SU-DHL-6 (cell line): Measurements from ENCODE around the gene PTMS.

Source experiments
- H2AFZ ChIP-seq: fragments of 200-600 bp; sonication (generic); 2 replicates; pipeline ENCODE4 v1.6.1; 2014; ENCODE audit warnings: low read depth, mild to moderate bottlenecking, moderate library complexity, mixed read lengths, antibody characterized with exemption, low read length; ENCODE audit not compliant: severe bottlenecking
- H3F3A ChIP-seq: fragments of 200-600 bp; shearing (Covaris generic); 2 replicates; pipeline ENCODE4 v1.6.0; 2016; ENCODE audit warnings: antibody characterized with exemption, mild to moderate bottlenecking; ENCODE audit not compliant: insufficient read depth
- H3K27ac ChIP-seq: fragments of 200-600 bp; sonication (generic); 2 replicates; pipeline ENCODE4 v1.5.1; 2016; ENCODE audit warnings: low read depth, mild to moderate bottlenecking, low read length, moderate library complexity, mixed read lengths
- H3K27me3 ChIP-seq: fragments of 200-600 bp; sonication (generic), shearing (Covaris generic); 2 replicates; pipeline ENCODE4 v1.6.0; 2014; ENCODE audit warnings: mild to moderate bottlenecking, low read length
- H3K36me3 ChIP-seq: fragments of 200-600 bp; sonication (generic); 2 replicates; pipeline ENCODE4 v1.6.1; 2014; ENCODE audit warnings: mild to moderate bottlenecking, low read length, mixed read lengths
- H3K4me2 ChIP-seq: fragments of 300-600, 200-600 bp; shearing (Covaris generic), sonication (generic); 2 replicates; pipeline ENCODE4 v1.6.0; 2014; ENCODE audit warnings: low read length, low read depth, mild to moderate bottlenecking; ENCODE audit not compliant: poor library complexity, severe bottlenecking
- H3K4me3 ChIP-seq: fragments of 200-600 bp; sonication (generic); 2 replicates; pipeline ENCODE4 v1.5.1; 2014; ENCODE audit warnings: antibody characterized with exemption, low read length, mild to moderate bottlenecking, mixed read lengths; ENCODE audit not compliant: insufficient read depth, poor library complexity, severe bottlenecking
- H3K79me2 ChIP-seq: fragments of 200-600 bp; sonication (generic); 2 replicates; pipeline ENCODE4 v1.6.1; 2014; ENCODE audit warnings: mild to moderate bottlenecking, low read length, moderate library complexity; ENCODE audit not compliant: insufficient read depth
- H3K9ac ChIP-seq: fragments of 200-600 bp; sonication (generic); 2 replicates; pipeline ENCODE4 v1.7.0; 2014; ENCODE audit warnings: mild to moderate bottlenecking, low read length
- H3K9me2 ChIP-seq: fragments of 200-600 bp; sonication (generic); replicated peaks from 2 replicates; pipeline ENCODE4 v1.6.1; 2014; ENCODE audit warnings: low read length; ENCODE audit not compliant: insufficient read depth
- H3K9me3 ChIP-seq: fragments of 200-600 bp; sonication (generic); 2 replicates; pipeline ENCODE4 v1.6.1; 2014; ENCODE audit warnings: low read length, mixed read lengths; ENCODE audit not compliant: insufficient read depth
- H4K20me1 ChIP-seq: fragments of 200-600 bp; sonication (generic); 2 replicates; pipeline ENCODE4 v1.6.1; 2014; ENCODE audit warnings: low read depth, mild to moderate bottlenecking, antibody characterized with exemption, low read length, moderate library complexity, mixed read lengths
- EZH2phosphoT487 ChIP-seq: fragments of 200-600 bp; sonication (generic), shearing (Covaris generic); conservative IDR thresholded peaks from 2 replicates; pipeline ENCODE4 v1.6.1; 2018; ENCODE audit warnings: mild to moderate bottlenecking, antibody characterized with exemption, low read length, moderate library complexity, mixed read lengths
- TF ChIP-seq, protein P1 (sequence below): fragments of 200-600 bp; sonication (generic); IDR thresholded peaks from one replicate; pipeline ENCODE4 v1.5.1; 2017; ENCODE audit warnings: antibody characterized with exemption, mild to moderate bottlenecking, low read length, moderate library complexity; ENCODE audit not compliant: insufficient read depth, poor library complexity, severe bottlenecking

The PTMS gene

DNA sequence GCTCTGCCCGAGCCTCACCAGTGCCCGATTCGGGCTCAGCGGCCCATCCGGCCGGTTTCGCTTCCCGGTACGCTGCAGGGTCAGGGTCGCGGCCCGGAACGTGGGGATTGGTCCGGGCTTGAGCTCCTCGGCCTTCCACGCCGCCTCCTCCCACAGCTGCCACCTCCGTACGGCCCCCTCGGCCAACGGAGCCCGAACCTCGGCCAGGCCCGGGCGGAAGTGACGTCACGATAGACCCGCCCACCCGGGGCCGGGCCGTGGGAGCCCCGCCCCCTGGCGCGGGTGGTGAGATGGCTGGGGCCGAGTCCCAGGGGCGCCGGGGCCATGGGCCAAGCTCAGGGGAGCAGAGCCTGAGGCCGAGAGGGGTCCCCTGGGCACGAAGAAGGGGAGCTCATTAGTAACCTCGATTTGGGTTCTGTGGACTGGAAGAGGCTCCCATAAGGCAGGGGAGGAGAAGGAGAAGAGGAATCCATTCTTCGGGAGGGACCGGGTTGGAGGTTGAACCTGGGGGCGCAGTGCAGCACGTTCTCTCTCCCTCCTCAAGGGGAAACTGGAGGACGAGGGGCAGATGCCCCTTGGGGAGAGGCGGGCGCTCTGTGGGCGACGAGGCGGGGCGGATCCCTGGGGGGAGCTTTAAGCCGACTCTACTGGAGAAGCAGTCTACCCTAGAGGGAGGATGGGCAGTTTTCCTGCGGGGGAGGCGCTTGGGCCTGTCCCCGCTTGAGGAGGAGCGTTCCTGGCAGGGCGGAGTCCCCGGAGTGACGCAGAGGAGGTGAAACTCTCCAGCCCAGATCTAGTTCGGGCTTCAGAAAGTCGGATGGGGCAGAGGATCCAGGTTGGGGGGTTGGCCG, 13.0 kb upstream of the PTMS start, which contains the start of gene MLF2:
TSS of gene MLF2 (minus strand) at position 221 of the 851 bp plus-strand sequence. CDS start 807 bp downstream, outside the sequence.
- no peaks in the 10 kb centered on the region for H3K9me2 ChIP-seq
- peak within 1 kb of the TSS; percentile 98 for H3K9ac ChIP-seq
- H3K4me2 ChIP-seq, result peak within 1 kb of the TSS; percentile 71
- no peaks in the 10 kb centered on the region for H4K20me1 ChIP-seq
- H3K36me3 ChIP-seq, result no peaks in the 10 kb centered on the region
- H3K27ac ChIP-seq, result peak within 1 kb of the TSS; percentile 84
- H3F3A ChIP-seq, result no peaks in the 10 kb centered on the region
- H2AFZ ChIP-seq, result peak within 1 kb of the TSS; percentile 83
- no peaks in the 10 kb centered on the region for H3K27me3 ChIP-seq
- TF ChIP-seq, protein P1, sequence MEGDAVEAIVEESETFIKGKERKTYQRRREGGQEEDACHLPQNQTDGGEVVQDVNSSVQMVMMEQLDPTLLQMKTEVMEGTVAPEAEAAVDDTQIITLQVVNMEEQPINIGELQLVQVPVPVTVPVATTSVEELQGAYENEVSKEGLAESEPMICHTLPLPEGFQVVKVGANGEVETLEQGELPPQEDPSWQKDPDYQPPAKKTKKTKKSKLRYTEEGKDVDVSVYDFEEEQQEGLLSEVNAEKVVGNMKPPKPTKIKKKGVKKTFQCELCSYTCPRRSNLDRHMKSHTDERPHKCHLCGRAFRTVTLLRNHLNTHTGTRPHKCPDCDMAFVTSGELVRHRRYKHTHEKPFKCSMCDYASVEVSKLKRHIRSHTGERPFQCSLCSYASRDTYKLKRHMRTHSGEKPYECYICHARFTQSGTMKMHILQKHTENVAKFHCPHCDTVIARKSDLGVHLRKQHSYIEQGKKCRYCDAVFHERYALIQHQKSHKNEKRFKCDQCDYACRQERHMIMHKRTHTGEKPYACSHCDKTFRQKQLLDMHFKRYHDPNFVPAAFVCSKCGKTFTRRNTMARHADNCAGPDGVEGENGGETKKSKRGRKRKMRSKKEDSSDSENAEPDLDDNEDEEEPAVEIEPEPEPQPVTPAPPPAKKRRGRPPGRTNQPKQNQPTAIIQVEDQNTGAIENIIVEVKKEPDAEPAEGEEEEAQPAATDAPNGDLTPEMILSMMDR, result no peak
- TF ChIP-seq EZH2phosphoT487, result no peak
- H3K4me3 ChIP-seq, result peak within 1 kb of the TSS; percentile 98
- peaks cover 7% of the 10 kb centered on the region for H3K79me2 ChIP-seq
- no peaks in the 10 kb centered on the region for H3K9me3 ChIP-seq

DNA sequence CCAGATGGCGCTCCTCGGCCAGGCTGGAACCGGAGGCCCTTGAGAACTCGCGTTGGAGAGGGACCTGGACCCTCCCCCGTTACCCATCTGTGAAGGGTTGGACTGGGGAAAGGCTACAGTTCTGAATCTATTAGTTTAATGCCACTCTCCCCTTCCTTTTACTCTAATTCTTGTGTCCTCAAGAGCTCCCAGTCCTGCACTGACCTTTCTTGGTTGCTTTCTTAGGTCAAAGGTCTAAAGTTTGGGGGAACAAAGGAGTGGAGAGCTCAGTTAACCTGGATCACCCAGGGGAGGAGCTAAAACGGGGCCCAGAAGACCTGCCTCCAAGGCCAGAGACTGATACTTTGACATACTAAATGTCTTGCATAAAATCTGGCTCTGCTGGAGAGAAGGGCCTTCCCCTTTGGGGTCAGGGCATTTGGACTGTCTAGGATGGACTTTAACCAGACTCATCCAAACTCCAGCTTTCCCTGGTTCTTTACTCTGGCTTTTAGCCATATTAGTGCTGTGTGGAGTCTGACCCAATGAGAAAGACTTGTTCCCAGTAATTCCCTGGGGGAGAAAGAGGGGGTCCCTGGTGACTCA, 12.3 kb upstream of the PTMS start:
- Histone ChIP-seq H2AFZ (no peak overlapping the region), H3K9ac (peak overlapping the region; percentile 98; the same call in 1 of the 2 replicates), H4K20me1 (no peaks in the 10 kb centered on the region), H3K9me3 (no peaks in the 10 kb centered on the region), H3K79me2 (peaks cover 7% of the 10 kb centered on the region), H3F3A (no peaks in the 10 kb centered on the region), H3K36me3 (no peaks in the 10 kb centered on the region), H3K4me3 (no peak overlapping the region), H3K9me2 (no peaks in the 10 kb centered on the region), H3K4me2 (peak overlapping the region; percentile 71), H3K27ac (no peak overlapping the region), H3K27me3 (no peaks in the 10 kb centered on the region)
- no peak for TF ChIP-seq EZH2phosphoT487
- TF ChIP-seq, protein P1, result peak; percentile 74

DNA sequence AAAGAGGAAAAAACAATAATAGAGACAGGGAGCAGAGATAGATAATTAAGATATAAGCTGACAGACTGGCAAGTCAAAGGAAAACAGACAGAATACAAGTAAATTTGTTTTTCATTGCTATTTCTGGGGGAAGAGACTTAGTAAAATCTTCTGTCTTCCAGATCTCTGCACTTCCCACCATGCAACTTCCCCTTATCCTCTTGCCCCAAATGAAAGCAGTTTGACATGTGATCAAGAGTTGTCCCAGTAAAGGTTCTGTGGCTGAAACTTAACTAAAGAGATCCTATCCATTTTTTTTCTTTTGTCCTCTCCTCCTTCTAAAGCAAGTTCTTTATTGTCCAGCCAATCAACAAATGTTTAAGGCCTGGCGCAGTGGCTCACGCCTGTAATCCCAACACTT, 11.8 kb upstream of the PTMS start:
- Histone ChIP-seq H3K9me3 (no peaks in the 10 kb centered on the region), H3K9me2 (no peaks in the 10 kb centered on the region), H2AFZ (no peak overlapping the region), H3F3A (no peaks in the 10 kb centered on the region), H3K27me3 (no peaks in the 10 kb centered on the region), H3K36me3 (no peaks in the 10 kb centered on the region), H4K20me1 (no peaks in the 10 kb centered on the region), H3K4me2 (no peak overlapping the region), H3K4me3 (no peak overlapping the region), H3K27ac (no peak overlapping the region), H3K79me2 (peaks cover 7% of the 10 kb centered on the region), H3K9ac (no peak overlapping the region)
- TF ChIP-seq EZH2phosphoT487, result no peak
- TF ChIP-seq, protein P1, result no peak
